ENCODE data around the gene JOSD1.

The JOSD1 gene

DNA sequence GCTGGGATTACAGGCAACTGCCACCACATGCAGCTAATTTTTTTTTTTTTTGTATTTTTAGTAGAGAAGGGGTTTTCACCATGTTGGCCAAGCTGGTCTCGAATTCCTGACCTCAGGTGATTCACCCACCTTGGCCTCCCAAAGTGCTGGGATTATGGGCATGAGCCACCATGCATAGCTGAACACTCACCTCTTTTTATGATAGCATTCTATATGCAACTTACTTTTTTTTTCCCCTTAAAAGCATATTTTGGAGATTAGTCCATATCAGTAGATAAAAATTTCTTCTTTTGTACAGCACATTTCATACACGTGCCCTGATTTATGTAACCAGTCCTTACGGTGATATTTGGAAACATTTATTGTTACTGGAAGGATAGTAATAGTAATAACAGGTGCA, 19.6 kb upstream of the JOSD1 start:
- H3K4me3 ChIP-seq (ENCODE audit: control insufficient read depth, low read depth, low read length): no peak overlapping the region
- no peak for DNase-seq (ENCODE audit: low read depth)
- TF ChIP-seq, protein P1, sequence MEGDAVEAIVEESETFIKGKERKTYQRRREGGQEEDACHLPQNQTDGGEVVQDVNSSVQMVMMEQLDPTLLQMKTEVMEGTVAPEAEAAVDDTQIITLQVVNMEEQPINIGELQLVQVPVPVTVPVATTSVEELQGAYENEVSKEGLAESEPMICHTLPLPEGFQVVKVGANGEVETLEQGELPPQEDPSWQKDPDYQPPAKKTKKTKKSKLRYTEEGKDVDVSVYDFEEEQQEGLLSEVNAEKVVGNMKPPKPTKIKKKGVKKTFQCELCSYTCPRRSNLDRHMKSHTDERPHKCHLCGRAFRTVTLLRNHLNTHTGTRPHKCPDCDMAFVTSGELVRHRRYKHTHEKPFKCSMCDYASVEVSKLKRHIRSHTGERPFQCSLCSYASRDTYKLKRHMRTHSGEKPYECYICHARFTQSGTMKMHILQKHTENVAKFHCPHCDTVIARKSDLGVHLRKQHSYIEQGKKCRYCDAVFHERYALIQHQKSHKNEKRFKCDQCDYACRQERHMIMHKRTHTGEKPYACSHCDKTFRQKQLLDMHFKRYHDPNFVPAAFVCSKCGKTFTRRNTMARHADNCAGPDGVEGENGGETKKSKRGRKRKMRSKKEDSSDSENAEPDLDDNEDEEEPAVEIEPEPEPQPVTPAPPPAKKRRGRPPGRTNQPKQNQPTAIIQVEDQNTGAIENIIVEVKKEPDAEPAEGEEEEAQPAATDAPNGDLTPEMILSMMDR (conservative IDR thresholded peaks at IDR 0.05; ENCODE audit: control insufficient read depth, insufficient read depth, low read depth, low read length): no peak

DNA sequence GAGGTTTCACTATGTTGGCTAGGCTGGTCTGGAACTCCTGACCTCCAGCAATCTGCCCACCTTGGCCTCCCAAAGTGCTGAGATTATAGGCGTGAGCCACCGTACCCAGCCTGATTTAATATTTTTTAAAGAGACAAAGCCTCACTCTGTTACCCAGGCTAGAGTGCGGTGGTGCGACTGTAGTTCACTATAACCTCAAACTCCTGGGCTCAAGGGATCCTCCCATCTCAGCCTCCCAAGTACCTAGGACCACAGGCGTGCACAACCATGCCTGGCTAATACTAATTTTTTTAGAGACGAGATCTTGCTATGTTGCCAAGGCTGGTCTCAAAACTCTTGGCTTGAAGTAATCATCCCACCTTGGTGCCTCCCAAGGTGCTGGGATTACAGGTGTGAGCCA, 18.5 kb upstream of the JOSD1 start:
- H3K4me3 ChIP-seq (ENCODE audit: control insufficient read depth, low read depth, low read length): no peak overlapping the region
- DNase-seq (ENCODE audit: low read depth): no peak
- TF ChIP-seq, protein P1 (conservative IDR thresholded peaks at IDR 0.05; ENCODE audit: control insufficient read depth, insufficient read depth, low read depth, low read length): no peak

DNA sequence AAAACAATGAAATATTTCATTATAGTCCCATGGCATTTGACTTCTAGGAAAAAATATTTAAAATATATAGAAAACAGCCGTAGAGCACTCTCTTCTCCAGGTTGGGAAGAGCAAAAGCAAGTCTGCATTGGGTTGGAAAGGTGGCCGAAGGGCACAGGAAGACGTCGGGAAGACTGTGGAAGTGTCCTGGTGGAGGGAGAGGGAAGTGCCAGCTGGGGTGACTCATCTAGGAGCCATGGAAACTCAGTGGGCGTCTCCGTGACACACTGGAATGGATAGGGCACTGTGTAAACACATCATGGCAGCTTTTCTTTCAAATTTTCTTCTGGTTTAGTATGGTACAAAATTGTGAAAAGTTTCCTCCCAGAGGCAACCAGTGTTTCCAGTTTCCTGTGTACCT, 17.7 kb upstream of the JOSD1 start:
- DNase-seq (ENCODE audit: low read depth): peak; percentile 85
- H3K4me3 ChIP-seq (ENCODE audit: control insufficient read depth, low read depth, low read length): no peak overlapping the region
- TF ChIP-seq, protein P1 (conservative IDR thresholded peaks at IDR 0.05; ENCODE audit: control insufficient read depth, insufficient read depth, low read depth, low read length): peak; percentile 69

DNA sequence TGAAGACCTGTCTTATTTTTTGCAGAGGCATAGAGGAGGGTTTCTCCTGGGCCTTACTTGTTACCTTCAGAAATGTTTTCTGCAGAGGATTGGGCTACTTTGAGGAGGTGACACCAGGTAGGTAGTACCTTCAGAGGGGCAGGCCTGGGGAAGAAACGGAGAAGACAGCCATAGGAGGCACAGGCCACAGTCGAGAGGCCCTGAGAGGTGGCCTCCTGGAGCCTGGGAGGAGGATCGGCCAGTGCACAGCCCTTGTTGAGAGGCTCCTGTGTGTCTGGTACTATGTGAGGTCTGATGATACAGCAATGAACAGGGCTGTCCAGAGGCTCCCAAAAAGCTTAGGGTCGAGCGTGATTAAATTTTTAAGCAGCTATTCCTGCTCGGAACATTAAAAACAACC, 16.5 kb upstream of the JOSD1 start:
- TF ChIP-seq, protein P1 (conservative IDR thresholded peaks at IDR 0.05; ENCODE audit: control insufficient read depth, insufficient read depth, low read depth, low read length): no peak
- no peak for DNase-seq (ENCODE audit: low read depth)
- no peak overlapping the region for H3K4me3 ChIP-seq (ENCODE audit: control insufficient read depth, low read depth, low read length)

DNA sequence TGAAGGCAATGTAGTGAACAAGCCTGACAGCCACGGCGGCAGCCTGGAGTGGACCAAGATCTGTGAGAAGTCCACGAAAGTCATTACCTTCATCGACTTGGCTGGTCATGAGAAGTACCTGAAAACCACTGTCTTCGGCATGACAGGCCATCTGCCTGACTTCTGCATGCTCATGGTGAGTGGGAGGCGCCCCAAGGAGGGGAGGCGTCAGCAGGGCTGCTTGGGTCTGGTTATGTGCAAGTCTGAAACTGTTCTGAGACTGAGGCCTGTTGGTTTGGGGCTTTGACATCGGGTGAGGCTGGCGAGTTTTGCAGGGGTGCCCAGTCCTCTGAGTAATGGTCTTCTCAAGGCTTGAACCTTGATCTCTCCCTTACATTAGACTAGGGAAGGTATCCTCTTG, 16.1 kb upstream of the JOSD1 start:
- no peak overlapping the region for H3K4me3 ChIP-seq (ENCODE audit: control insufficient read depth, low read depth, low read length)
- TF ChIP-seq, protein P1 (conservative IDR thresholded peaks at IDR 0.05; ENCODE audit: control insufficient read depth, insufficient read depth, low read depth, low read length): no peak
- no peak for DNase-seq (ENCODE audit: low read depth)

DNA sequence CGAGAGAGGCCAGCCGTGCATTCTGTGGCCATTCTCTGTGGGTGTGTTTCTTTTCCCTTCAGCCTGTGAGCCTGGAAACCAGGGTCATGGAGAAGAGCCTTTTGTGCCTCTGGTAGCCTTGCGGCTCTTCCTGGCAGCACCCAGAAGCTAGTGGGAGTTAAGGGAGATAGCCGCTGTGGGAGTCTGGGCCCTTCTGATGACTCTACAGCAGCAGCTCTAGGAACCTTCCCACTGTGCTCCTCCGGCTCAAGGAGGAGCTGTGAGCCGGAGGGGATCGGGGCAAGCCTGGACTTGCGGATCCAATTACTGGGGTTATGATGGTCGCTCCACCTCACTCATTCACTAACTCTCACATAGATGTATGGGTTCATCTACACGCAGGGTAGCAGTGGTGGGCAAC, 15.5 kb upstream of the JOSD1 start:
- TF ChIP-seq, protein P1 (conservative IDR thresholded peaks at IDR 0.05; ENCODE audit: control insufficient read depth, insufficient read depth, low read depth, low read length): no peak
- no peak overlapping the region for H3K4me3 ChIP-seq (ENCODE audit: control insufficient read depth, low read depth, low read length)
- DNase-seq (ENCODE audit: low read depth): no peak

DNA sequence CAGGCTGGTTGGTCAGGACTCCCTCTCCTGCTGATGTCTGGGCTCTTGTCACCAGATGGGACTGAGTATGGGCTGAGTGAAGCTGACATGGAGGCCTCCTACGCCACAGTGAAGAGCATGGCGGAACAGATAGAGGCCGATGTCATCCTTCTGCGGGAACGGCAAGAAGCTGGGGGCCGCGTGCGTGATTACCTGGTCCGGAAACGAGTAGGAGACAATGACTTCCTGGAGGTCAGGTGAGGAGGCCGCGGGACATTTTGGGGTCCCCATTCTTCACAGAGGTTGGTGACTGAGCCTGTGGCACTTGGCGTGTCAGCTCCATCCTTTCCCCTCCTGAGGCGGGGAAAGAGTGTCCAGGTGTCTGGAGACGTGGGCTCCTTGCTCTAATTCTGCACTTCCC, 15.1 kb upstream of the JOSD1 start:
- TF ChIP-seq, protein P1 (conservative IDR thresholded peaks at IDR 0.05; ENCODE audit: control insufficient read depth, insufficient read depth, low read depth, low read length): no peak
- no peak for DNase-seq (ENCODE audit: low read depth)
- no peak overlapping the region for H3K4me3 ChIP-seq (ENCODE audit: control insufficient read depth, low read depth, low read length)
